Measurements from ENCODE around the gene ZNF212.
A peak's percentile ranks its signal among the peaks of the same experiment; 100 is the strongest.
"Not testable (repeated sequence)": the region's sequence is repeated elsewhere in the genome, so short reads cannot be mapped to it uniquely, and the experiment has no call there.

Gene ZNF212

GRCh38 chr7:149220534-149220933 lies 18.9 kb upstream of the ZNF212 start:
- DNase-seq: no peak

- DNase-seq: no peak
These were observed 16.3 kb upstream of the ZNF212 start for GRCh38 chr7:149223176-149223575.

GRCh38 chr7:149223761-149224160 lies 15.7 kb upstream of the ZNF212 start:
- DNase-seq: no peak

- no peak for DNase-seq
These were observed 15.1 kb upstream of the ZNF212 start for GRCh38 chr7:149224352-149224751.

GRCh38 chr7:149225106-149225505 lies 14.3 kb upstream of the ZNF212 start:
- DNase-seq: no peak

- no peak for DNase-seq
These were observed 13.8 kb upstream of the ZNF212 start for GRCh38 chr7:149225656-149226055.

GRCh38 chr7:149226366-149226765 lies 13.1 kb upstream of the ZNF212 start:
- not testable (repeated sequence) for DNase-seq

GRCh38 chr7:149226840-149227494 lies 12.5 kb upstream of the ZNF212 start:
- no peak for DNase-seq

GRCh38 chr7:149228831-149229471 lies 10.5 kb upstream of the ZNF212 start:
- DNase-seq: no peak

GRCh38 chr7:149229526-149229925 lies 9.9 kb upstream of the ZNF212 start:
- no peak for DNase-seq

GRCh38 chr7:149232362-149232761 lies 7.1 kb upstream of the ZNF212 start:
- DNase-seq: no peak

GRCh38 chr7:149233655-149234204 lies 5.7 kb upstream of the ZNF212 start:
- DNase-seq: not testable (repeated sequence)

- DNase-seq: no peak
These were observed 1.9 kb upstream of the ZNF212 start for GRCh38 chr7:149237502-149237901.

GRCh38 chr7:149238051-149238450 lies 1.4 kb upstream of the ZNF212 start:
- no peak for DNase-seq

GRCh38 chr7:149240637-149241036 lies 1.2 kb downstream of the ZNF212 start:
- DNase-seq: no peak

- DNase-seq: no peak
These were observed 2.2 kb downstream of the ZNF212 start for GRCh38 chr7:149241696-149242095.

- DNase-seq: no peak
These were observed 5.8 kb downstream of the ZNF212 start for GRCh38 chr7:149245244-149245643.

- DNase-seq: no peak
These were observed 6.3 kb downstream of the ZNF212 start for GRCh38 chr7:149245744-149246143.

- DNase-seq: no peak
These were observed 9.3 kb downstream of the ZNF212 start for GRCh38 chr7:149248777-149249176.

GRCh38 chr7:149250151-149250550 lies 10.7 kb downstream of the ZNF212 start:
- DNase-seq: not testable (repeated sequence)

GRCh38 chr7:149251518-149251917 lies 12.1 kb downstream of the ZNF212 start:
- DNase-seq: not testable (repeated sequence)

GRCh38 chr7:149252378-149252777 lies 12.9 kb downstream of the ZNF212 start:
- no peak for DNase-seq

- DNase-seq: no peak
These were observed 14.2 kb downstream of the ZNF212 start for GRCh38 chr7:149253665-149254064.

GRCh38 chr7:149254181-149254858 lies 14.9 kb downstream of the ZNF212 start:
- DNase-seq: peak; percentile 11

All from midbrain (tissue), 1 donor.